GM19452 (cell line): Measurements from ENCODE around the gene APOA4.

ENCODE experiments used
- ATAC-seq: cut with Tn5 transposase; IDR thresholded peaks from one replicate; pipeline ENCODE4 v1.9.1; 2021; ENCODE audit not compliant: unreplicated experiment

Gene APOA4

DNA sequence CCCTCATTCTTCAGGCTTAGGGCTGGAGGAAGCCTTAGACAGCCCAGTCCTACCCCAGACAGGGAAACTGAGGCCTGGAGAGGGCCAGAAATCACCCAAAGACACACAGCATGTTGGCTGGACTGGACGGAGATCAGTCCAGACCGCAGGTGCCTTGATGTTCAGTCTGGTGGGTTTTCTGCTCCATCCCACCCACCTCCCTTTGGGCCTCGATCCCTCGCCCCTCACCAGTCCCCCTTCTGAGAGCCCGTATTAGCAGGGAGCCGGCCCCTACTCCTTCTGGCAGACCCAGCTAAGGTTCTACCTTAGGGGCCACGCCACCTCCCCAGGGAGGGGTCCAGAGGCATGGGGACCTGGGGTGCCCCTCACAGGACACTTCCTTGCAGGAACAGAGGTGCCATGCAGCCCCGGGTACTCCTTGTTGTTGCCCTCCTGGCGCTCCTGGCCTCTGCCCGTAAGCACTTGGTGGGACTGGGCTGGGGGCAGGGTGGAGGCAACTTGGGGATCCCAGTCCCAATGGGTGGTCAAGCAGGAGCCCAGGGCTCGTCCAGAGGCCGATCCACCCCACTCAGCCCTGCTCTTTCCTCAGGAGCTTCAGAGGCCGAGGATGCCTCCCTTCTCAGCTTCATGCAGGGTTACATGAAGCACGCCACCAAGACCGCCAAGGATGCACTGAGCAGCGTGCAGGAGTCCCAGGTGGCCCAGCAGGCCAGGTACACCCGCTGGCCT lies 7.2 kb upstream of the APOA4 start:
- ATAC-seq: no peak

DNA sequence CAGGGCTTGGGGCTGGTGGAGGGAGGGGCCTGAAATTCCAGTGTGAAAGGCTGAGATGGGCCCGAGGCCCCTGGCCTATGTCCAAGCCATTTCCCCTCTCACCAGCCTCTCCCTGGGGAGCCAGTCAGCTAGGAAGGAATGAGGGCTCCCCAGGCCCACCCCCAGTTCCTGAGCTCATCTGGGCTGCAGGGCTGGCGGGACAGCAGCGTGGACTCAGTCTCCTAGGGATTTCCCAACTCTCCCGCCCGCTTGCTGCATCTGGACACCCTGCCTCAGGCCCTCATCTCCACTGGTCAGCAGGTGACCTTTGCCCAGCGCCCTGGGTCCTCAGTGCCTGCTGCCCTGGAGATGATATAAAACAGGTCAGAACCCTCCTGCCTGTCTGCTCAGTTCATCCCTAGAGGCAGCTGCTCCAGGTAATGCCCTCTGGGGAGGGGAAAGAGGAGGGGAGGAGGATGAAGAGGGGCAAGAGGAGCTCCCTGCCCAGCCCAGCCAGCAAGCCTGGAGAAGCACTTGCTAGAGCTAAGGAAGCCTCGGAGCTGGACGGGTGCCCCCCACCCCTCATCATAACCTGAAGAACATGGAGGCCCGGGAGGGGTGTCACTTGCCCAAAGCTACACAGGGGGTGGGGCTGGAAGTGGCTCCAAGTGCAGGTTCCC lies 6.5 kb upstream of the APOA4 start, which contains the start of gene APOC3:
APOC3 (plus strand) TSS at position 383 of the 659 bp plus-strand sequence. CDS start 676 bp downstream, outside the sequence.
- ATAC-seq: no peak

DNA sequence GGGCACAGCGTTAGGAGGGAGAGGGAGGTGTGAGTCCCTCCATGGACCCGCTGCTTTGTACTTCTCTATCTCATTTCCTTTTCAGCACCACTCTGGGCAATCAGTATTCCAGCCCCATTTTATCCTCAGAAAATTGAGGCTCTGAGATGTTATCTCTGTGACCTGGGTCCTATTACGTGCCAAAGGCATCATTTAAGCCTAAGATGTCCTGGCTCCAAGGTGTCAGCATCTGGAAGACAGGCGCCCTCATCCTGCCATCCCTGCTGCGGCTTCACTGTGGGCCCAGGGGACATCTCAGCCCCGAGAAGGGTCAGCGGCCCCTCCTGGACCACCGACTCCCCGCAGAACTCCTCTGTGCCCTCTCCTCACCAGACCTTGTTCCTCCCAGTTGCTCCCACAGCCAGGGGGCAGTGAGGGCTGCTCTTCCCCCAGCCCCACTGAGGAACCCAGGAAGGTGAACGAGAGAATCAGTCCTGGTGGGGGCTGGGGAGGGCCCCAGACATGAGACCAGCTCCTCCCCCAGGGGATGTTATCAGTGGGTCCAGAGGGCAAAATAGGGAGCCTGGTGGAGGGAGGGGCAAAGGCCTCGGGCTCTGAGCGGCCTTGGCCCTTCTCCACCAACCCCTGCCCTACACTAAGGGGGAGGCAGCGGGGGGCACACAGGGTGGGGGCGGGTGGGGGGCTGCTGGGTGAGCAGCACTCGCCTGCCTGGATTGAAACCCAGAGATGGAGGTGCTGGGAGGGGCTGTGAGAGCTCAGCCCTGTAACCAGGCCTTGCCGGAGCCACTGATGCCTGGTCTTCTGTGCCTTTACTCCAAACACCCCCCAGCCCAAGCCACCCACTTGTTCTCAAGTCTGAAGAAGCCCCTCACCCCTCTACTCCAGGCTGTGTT lies 5.8 kb upstream of the APOA4 start:
- ATAC-seq: no peak

GRCh38 chr11:116827461-116827860 lies 4.4 kb upstream of the APOA4 start:
- ATAC-seq: no peak

GRCh38 chr11:116826751-116827431 lies 3.8 kb upstream of the APOA4 start:
- ATAC-seq: no peak

DNA sequence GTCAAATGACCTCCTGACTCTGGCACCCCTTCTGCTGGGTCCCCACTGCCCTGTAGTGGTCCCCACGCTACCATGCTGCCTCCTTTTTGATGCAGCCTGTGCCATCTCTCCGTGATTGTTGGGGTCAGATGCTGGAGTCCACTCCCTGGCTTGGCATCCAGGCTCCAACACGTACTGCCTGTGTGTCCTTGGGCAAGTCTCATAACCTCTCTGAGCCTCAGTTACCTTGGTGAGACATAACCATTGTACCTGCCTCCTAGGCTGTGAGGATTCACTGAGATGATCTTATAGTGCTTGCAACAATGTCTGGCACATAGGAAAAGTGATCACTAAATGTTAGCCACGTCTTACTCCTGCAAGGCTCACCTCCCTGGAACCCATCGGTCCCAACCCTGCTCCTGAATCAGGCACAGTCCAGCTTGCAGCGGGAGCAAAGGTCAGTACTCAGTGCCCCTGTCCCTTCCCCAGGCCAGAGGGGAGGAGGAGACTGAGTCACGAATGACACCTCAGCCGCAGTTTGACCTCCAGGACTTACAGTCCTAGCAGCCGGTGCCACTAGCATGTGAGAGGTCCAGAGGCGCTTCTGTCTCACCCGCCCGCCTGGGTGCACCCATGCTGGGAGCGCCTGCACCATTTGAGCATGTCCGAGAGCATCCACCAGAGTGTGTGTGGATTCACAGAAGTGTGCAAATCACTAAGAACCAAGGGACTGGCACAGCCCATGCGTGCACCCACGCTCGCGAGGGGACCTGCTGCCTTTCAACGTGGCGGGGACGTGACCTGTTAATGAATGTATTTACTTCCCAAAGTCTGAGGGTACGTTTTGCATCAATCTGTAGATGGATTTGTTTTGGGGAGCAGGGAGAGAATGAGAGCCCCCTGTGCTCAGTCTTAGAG lies 3.0 kb upstream of the APOA4 start:
- no peak for ATAC-seq

DNA sequence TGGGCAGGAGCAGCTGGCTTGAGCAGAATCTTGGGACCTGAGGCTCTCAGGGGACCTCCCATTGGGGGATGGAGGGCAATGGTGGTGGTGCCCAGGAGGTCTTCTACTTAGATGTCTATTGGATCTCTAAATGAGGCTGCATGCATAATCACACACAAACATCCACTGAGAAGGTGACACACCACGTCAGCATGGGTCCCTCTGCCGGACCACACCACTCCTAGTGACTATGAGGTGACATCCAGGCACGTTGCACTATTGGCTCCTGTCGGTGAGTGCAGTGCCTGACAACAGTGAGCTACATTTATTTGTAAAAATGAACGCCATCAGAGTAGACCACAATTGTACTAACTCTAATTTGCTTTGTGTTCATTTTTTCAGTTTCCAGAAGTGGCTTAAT lies 2.3 kb upstream of the APOA4 start:
- ATAC-seq: no peak

GRCh38 chr11:116822575-116822974 lies 529 bp downstream of the APOA4 start:
- ATAC-seq: no peak

DNA sequence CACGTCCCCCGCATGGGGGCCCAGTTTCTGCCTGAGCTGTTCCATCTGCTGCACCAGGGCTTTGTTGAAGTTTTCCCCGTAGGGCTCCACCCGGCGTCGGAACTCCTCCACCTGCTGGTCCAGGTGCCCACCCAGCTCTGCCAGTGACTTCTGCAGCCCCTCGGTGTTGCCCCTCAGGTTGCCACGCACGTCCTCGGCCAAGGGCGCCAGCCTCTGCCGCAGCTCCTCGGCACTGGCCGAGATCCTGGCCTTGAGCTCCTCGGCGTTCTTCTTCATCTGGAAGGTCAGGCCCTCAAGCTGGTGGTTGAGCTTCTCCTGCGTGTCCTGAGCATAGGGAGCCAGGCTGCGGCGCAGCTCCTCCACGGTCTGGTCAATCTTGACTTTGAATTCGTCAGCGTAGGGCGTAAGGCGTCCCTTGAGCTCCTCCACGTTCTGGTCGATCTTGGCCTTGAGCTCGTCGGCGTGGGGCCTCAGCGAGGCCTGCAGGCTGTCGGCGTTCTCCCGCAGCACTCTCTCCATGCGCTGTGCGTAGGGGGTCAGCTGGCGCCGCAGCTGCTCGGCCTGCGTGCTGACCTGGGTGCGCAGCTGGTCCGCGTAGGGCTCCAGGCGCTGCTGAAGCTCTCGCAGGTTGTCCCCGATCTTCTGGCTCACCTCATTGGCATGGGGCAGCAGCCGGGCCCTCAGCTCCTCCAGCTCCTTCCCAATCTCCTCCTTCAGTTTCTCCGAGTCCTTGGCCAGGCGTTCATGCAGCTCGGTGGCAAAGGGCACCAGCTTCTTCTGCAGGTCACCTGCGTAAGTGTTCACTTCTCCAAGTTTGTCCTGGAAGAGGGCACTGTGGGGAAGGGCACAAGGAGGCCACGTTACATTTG lies 1.8 kb downstream of the APOA4 start:
- ATAC-seq: no peak

- no peak for ATAC-seq
Observed at GRCh38 chr11:116819049-116819448, 4.1 kb downstream of the APOA4 start.

GRCh38 chr11:116814502-116814901 lies 8.6 kb downstream of the APOA4 start:
- no peak for ATAC-seq

DNA sequence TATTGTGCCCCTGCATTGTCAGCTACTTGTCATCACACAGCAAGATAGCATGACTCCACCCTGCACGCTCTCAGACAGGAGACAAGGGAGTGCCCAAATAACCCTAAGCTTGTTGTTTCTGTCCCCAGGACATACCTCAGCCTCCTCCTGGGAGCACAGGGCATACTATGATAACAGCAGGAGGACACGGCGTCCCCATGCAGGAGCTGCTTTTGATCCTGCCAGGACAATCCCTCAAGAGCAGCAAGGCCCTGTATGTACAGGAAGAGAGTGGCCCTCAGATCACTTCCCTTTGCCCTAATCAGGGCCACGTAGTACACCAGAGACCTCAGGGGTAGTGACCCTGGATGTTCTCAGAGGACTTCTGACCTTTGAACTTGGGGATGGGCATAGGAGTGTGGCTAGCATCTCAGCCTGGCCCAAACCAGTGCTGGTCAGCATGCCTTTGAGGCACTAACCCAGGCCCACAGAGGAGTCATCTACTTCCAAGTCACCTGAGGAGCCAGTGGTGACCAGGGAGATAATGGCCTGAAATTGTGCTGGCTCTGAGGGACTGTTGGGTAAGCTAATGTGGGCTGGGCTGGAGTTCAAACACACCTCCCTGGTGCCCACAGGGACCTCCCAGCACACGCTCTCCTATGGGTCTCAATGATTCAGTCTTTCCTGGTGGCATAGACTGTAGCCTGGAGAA lies 9.2 kb downstream of the APOA4 start:
- no peak for ATAC-seq

- ATAC-seq: no peak
Observed at GRCh38 chr11:116813170-116813569, 9.9 kb downstream of the APOA4 start.

GRCh38 chr11:116812109-116812508 lies 11.0 kb downstream of the APOA4 start:
- ATAC-seq: no peak

- ATAC-seq: no peak
Observed at GRCh38 chr11:116811194-116811593, 11.9 kb downstream of the APOA4 start.

- no peak for ATAC-seq
Observed at GRCh38 chr11:116808262-116809175, 14.6 kb downstream of the APOA4 start.

- no peak for ATAC-seq
Observed at GRCh38 chr11:116807601-116808261, 15.4 kb downstream of the APOA4 start.
